Left forelimb (tissue), 1 donor: ENCODE measurements around the gene CFTR.
"Not testable (repeated sequence)": the region's sequence is repeated elsewhere in the genome, so short reads cannot be mapped to it uniquely, and the experiment has no call there.

Experiments used
- DNase-seq: peaks from one replicate; pipeline ENCODE4 v3.0.0-alpha.2; 2018; ENCODE audit warnings: low spot score

CFTR gene

GRCh38 chr7:117479225-117480054 is at the start of gene CFTR:
Gene CFTR (plus strand): TSS chr7:117480025. CDS start chr7:117480095, 70 bp downstream.
- no peak for DNase-seq

GRCh38 chr7:117435475-117436043 is 44.3 kb upstream of the CFTR start:
- no peak for DNase-seq

- no peak for DNase-seq
Measured at GRCh38 chr7:117444646-117445045, 35.2 kb upstream of the CFTR start.

GRCh38 chr7:117445206-117445605 is 34.6 kb upstream of the CFTR start:
- DNase-seq = no peak

GRCh38 chr7:117446220-117446815 is 33.5 kb upstream of the CFTR start:
- no peak for DNase-seq

- no peak for DNase-seq
Measured at GRCh38 chr7:117448655-117449054, 31.2 kb upstream of the CFTR start.

- no peak for DNase-seq
Measured at GRCh38 chr7:117458977-117459583, 20.7 kb upstream of the CFTR start.

GRCh38 chr7:117459735-117460134 is 20.1 kb upstream of the CFTR start:
- DNase-seq = no peak

GRCh38 chr7:117460815-117461214 is 19.0 kb upstream of the CFTR start:
- not testable (repeated sequence) for DNase-seq

- DNase-seq = no peak
Measured at GRCh38 chr7:117468174-117468573, 11.7 kb upstream of the CFTR start.

GRCh38 chr7:117470777-117471176 is 9.0 kb upstream of the CFTR start:
- DNase-seq = no peak

GRCh38 chr7:117472335-117472734 is 7.5 kb upstream of the CFTR start:
- no peak for DNase-seq

- DNase-seq = no peak
Measured at GRCh38 chr7:117476557-117477215, 3.1 kb upstream of the CFTR start.

GRCh38 chr7:117478836-117479224 is 995 bp upstream of the CFTR start:
- DNase-seq = no peak

- no peak for DNase-seq
Measured at GRCh38 chr7:117480055-117480362, 184 bp downstream of the CFTR start.

GRCh38 chr7:117480978-117481377 is 1.2 kb downstream of the CFTR start:
- no peak for DNase-seq

GRCh38 chr7:117485118-117485620 is 5.3 kb downstream of the CFTR start:
- no peak for DNase-seq

GRCh38 chr7:117489016-117489415 is 9.2 kb downstream of the CFTR start:
- DNase-seq = no peak

- no peak for DNase-seq
Measured at GRCh38 chr7:117489430-117489829, 9.6 kb downstream of the CFTR start.

- DNase-seq = no peak
Measured at GRCh38 chr7:117489911-117490310, 10.1 kb downstream of the CFTR start.

GRCh38 chr7:117492649-117493048 is 12.8 kb downstream of the CFTR start:
- DNase-seq = no peak

- DNase-seq = no peak
Measured at GRCh38 chr7:117493460-117493859, 13.6 kb downstream of the CFTR start.
